GM11168 (cell line): Measurements from ENCODE around the gene HSPA5.
"Not testable (repeated sequence)": the region's sequence is repeated elsewhere in the genome, so short reads cannot be mapped to it uniquely, and the experiment has no call there.

ENCODE experiments used
- in situ Hi-C: fragments of 300-500 bp; cut with MboI; formaldehyde crosslinking; loops from one replicate; pipeline ENCODE4 v1.12.0; 2022; ENCODE audit warnings: low sequenced_read_pairs; ENCODE audit not compliant: unreplicated experiment

The HSPA5 gene

DNA sequence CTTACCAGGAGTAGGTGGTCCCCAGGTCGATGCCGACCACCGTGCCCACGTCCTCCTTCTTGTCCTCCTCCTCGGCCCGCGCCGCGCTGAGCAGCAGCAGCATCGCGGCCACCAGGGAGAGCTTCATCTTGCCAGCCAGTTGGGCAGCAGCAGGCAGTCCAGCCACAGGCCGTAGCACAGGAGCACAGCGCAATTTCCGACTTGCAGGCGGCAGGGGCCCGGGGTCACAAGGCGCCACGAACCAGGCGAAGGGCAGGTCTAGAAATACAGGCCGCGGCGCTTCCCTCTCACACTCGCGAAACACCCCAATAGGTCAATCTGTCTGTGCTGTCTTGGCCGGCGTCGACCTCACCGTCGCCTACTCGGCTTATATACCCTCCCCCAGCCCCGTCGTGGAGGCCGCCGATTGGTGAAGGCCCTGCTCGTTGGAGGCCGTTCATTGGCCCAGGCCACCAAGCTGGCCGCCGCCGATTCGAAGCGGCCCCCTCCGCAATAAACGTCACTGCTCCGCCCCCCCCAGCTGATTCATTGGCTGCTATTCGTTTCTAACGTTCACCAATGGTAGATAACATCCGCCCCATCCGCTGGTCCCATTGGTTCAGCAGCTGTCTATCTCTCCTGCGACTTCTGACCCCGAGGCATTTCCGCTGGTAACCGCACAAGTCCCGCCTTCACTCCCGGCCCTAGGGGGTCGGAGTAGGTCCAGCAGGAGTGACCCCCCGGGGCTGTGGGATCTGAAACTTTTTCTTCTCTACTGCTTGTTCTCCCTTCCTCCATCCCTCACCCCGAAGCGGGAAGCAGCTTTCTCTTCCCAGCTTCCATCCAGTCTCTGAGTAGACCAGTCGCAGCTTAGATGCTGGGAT is at the start of gene HSPA5:
Gene HSPA5 (minus strand): TSS at position 344 of the 863 bp plus-strand sequence. CDS start 217 bp downstream, at position 127.
- in situ Hi-C loops = no loop called here

DNA sequence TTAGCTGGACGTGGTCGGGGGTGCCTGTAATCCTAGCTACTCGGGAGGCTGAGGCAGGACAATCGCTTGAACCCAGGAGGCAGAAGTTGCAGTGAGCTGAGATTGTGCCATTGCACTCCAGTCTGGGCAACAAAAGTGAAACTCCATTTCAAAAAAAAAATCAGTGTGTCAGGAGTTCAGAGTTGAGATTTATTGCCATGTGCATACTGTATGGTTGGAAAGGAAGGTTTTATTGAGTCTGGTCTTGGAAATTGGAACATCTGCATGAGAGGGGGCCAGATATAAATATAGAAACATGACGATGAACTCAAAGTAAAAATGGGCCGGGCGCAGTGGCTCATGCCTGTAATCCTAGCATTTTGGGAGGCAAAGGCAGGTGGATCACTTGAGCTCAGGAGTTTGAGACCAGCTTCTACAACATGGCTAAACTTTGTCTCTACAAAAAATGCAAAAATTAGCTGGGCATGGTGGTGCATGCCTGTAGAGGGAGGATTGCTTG is 45.8 kb upstream of the HSPA5 start:
- in situ Hi-C loops = not testable (repeated sequence)

DNA sequence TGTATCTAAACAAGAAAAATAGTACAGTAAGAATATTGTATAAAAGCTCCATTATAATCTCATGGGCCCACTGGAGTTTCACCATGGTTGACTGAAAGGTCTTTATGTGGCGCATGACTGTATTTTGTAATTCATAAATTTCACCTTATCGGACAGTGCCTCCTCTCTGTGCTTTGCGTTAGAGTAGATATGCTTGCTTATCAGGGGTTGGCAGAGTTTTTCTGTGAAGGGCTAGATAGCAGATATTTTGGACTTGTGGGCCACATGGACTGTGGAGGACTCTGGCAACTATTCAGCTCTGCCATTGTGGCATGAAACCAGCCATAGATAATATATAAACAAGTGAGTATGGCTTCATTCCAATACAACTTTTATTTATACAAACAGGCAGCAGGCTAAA is 43.7 kb upstream of the HSPA5 start:
- in situ Hi-C loops = no loop called here

DNA sequence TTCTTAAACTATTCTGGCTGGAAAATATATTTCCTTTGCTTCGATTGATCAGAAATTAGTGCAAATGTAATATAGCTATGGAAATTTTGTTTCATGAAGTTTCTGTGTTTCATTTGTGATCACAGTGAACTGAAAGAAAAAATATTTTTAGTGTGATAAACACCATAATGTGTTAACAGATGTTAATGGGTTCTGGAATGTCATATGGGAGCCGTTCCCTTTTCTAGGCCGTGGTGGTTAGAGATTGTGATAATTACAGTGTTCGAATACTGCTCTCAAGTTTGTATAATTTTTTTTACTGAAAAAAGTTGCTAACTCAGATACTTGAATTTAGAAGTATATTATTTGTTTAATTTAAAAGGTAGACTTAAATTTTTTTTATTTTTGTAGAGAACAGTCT is 39.8 kb upstream of the HSPA5 start:
- in situ Hi-C loops = no loop called here

DNA sequence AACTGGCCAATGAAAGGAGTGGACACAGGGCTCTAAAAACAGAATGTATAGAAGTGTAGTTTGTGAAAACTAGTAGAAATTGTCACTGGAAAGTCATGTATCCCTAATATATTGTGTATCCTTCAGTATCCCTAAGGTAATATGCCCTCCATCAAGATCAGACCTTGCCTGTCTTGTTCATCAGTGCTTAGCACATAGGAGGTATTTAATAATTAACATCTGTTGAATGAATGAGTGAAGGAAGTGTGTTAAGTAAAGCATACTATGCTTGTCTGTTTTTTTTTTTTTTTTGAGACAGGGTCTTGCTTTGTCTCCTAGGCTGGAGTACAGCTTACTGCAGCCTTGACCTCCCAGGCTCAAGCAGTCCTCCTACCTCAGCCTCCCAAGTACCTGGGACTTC is 36.3 kb upstream of the HSPA5 start:
- in situ Hi-C loops = no loop called here

DNA sequence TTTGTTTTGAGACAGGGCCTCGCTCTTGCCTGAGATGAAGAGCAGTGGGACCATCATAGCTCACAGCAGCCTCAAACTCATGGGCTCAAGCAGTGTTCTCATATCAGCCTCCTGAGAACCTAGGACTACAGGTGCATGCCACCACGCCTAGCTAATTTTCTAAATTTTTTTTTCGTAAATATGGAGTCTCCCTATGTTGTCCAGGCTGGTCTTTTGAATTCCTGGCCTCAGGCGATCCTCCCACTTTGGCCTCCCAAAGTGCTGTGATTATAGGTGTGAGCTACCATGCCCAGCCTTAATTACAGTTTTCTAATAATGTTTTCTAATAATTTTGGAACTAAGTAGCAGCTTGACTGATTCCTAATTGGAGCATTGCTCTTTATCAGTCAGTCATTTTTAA is 35.6 kb upstream of the HSPA5 start:
- in situ Hi-C loops = no loop called here

DNA sequence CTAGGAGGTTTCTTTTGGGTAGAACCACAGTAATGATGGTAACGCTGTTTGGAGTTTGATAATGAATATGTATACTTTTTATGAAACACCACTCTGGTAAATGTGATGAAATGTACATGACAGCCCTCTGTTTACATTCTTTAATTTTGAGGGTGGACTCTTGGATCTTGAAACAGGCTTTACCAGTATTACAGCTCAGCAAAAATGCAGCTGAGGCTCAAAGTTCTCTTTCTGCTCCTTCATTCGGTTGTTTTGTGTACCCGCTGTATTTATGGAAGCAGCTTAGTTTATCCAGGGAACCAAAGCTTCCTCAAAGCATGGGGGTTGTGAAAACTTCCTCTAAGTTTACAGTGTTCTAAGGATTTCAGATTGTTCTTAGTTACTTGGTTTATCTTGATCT is 31.6 kb upstream of the HSPA5 start:
- in situ Hi-C loops = no loop called here

DNA sequence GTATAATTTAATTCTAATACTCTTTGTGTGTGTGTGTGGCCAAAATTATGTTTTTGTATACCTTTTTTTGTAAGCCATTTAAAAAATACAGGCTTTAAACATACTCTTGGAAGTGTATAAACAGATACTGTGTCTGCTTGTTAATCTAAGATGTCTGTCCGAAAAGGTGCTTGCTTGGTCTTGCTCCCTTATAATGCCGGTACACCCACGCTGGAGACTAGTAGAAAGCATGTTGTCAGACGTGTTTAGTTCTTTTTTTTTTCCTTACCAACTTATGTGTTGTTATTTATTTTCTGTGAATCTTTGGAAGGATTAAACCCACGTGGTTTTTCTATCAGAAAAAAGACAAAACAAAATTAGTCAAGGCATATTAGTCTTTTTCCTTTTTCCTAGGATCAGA is 29.9 kb upstream of the HSPA5 start:
- in situ Hi-C loops = no loop called here

DNA sequence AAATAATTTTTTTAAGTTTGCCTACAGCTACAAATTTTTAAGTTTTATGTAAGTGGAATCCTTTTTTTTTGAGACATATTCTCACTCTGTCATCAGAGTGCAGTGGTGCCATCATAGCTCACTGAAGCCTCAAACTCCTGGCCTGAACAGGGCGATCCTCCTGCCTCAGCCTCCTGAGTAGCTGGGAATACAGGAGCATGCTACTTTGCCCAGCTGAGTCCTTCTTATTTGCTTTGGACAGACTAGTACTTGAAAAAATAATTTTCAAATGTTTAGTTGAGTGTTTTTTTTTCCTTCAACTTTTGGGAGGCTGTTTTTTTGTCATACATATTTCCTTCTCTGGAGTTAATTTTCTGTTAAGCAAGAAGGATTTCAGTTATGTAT is 27.9 kb upstream of the HSPA5 start:
- in situ Hi-C loops = no loop called here

DNA sequence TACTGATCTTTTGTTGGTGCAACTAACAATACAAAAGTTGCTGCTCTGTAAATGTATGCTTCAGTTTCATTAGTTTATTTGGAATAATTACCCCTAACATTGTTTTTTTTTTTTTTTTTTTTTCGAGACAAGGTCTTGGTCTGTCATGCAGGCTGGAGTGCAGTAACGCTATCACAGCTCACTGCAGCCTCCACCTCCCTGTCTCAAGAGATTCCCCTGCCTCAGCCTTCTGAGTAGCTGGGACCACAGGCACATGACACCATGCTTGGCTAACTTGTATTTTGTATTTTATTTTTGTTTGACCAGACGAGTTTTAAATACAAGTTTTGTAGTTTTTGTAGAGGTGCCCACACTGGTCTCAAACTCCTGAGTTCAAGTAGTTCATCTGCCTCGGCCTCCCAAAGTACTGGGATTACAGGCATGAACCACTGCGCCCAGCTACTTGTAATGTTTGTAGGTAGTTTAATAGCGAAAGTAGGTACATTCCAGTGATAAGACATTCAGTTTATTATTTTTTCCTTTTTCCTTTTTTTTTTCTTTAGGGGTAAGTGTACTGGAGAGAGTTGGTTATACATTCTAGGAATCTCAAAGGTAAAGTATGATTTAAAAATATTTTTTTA is 27.4 kb upstream of the HSPA5 start:
- in situ Hi-C loops = no loop called here

DNA sequence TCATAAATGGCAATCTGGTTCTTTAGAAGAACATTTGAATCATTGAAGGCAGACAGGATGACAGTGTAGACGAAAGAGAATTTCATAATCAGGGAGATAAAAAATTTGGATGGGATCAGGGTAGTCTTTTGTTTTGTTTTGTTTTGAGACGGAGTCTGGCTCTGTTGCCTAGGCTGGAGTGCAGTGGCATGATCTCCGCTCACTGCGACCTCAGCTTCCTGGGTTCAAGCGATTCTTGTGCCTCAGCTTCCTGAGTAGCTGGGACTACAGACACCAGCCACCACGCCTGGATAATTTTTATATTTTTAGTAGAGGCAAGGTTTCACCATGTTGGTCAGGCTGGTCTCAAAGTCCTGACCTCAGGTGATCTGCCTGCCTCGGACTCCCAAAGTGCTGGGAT is 22.9 kb upstream of the HSPA5 start:
- in situ Hi-C loops = not testable (repeated sequence)

DNA sequence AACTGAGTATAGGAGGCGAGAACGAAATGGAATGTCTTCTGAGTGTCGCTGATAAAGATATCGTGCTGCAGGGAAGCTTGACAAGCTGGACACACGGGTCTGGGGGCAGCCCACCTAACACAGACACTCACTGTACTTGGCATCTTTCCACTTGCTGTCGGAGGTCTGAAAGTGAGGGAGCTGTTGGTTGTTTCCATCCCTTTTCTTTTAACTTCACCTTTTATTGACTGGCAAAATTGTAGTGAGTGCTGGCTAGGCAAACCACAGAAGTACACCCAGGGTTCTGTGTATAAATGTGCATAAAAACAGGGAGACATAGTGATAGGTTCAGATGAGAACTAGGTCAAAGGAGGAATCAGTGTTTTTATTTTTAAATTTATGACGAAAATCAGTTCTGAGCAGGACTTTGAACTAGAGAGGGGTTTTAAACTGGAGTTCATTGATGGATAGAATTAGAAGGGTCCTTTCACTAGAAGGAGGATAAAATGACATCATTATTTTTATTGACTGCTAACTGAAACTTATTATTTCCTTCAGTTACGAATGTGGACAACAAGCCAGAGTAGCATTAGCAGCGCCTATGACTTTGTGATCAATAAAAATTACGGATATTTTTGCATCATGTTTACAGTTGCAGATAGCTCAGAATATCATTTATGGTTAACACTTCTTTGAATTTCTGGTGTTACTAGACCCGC is 21.3 kb upstream of the HSPA5 start:
- in situ Hi-C loops = no loop called here

DNA sequence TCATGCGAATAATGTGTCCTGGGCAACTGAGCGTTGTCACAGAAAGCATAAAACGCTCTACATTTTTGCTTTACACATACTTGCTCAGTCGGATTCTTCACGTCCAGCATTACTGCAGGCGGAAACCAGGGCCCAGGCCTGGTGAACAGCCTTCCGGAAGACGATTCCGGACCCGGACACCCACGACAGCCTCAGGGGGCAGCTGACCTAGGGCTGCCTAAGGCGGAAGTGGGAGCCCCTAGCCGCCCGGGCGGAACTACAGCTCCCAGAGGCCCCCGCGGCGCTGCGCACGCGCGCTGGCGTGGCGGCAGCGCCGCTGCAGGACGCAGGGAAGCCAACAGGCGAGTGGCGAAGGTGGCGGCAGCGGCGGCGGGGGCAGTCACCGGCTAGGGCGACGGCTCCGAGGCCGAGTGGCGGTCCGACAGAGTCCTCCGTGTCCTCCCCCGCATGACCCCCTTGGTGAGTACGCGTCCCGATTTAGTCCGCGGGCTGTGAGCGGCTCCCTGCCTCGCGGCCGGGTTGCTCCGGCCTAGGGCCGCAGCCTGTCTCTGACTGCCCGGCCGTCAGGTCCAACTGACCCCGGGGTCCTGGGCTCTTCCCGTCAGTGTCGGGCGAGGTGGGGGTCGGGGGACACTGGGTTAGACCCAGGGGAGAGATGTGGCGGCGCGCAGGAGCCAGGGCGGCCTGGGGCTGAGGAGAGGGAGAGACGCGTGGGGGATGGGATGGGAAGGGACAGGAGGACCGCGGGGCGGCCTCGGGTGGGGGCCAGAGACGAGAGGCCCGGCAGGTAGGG is 20.6 kb upstream of the HSPA5 start, which contains the start of gene GAPVD1:
Gene GAPVD1 (plus strand): TSS at position 326 of the 793 bp plus-strand sequence. CDS start 37,096 bp downstream, outside the sequence.
- in situ Hi-C loops = no loop called here

DNA sequence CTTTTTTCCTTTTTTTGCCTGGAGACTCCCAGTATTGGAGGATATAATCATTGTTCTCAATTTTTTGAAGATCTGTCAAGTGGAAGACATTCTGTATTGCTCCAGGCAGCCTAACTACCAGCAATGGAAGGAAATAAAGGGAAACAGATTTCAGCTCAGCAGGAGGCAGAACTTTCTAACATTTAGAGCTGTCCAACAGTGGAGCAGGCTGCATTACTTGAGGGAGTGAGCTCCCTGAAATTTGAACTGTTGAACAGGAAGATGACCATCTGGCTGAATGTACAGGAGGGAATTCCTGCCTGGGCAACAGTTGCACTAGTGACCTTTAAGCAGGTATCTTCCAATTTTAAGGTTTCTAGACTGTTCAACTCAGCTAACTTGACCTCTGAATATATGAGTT is 19.4 kb upstream of the HSPA5 start:
- in situ Hi-C loops = no loop called here

DNA sequence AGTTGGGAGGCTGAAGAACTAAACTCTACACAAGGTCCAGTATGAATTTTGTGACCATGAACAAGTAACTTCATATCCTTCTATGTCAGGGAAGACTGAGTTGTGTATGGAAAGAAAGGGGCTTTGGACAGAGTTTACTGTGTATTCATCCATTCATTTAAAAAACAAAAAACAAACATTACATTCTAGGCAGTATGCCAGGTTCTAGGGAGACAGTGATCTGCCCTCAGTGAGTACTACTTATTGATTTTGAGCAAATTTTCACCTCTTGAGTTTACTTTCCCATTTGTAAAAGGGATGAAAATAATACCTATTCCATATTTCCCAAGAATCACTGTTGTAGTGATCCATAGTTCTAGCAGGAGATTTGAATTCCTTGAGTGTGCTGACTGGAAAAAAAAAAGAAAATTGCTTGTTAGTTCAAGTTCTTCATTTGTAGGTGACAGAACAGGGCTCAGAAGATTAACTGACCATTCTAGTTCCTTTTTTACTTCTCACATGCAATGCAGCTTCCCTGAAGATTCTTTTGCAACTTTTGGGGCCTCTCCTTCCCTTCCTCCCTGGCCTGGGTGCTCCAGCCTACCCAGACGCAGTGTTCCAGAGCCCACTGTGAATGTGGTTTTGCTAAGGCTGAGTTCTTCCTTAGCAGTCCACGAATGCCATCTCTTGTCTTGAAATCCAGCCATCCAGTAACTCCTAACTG is 17.8 kb upstream of the HSPA5 start:
- in situ Hi-C loops = no loop called here

DNA sequence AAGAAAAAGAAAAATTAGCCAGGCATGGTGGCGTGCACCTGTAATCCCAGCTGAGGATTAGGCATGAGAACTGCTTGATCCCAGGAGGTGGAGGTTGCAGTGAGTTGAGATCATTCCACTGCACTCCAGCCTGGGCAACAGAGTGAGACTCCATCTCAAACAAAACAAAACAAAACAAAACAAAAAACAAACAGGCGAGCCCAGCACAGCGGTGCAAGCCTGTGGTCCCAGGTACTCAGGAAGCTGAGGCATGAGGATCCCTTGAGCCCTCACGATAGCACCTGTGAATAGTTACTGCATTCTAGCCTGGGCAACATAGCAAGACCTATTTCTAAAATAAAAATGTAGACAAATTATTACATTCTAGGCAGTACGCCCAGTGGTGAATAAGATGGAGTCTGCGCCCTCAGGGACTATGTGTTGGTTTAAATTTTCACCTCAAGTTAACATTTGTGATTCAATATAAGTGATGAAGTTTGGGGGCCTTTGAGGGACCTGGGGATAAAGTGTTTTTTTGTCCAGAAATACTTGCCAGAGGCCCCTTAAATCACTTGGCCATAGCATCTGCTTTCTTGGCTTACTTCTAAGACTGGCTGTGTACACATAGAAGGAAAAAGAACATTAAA is 17.1 kb upstream of the HSPA5 start:
- in situ Hi-C loops = no loop called here

DNA sequence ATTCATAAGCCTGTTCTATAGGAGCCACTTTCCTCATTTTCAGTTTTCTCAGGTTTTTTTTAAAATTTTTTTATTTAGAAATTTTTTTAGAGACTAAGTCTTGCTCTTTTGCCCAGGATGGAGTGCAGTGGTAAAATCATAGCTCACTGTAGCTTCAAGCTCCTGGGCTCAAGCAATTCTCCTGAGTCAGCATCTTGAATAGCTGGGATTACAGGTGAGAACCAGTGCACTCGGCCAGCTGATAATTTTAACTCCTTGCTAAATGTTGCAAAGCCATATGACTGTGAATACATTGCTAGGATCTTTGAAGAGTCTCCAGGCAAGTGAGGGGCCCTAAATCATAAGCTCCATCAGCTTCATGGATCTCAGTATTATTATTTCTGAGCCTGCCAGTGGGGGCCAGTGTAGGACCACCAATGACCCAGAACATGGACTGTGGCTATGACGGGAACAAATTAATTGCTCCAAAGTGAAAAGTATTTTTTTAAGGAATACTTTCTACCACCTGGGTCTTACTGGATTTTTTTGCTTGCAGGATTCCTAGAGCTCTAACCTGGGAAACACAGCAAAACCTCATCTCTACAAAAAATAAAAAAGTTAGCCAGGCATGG is 14.7 kb upstream of the HSPA5 start:
- in situ Hi-C loops = no loop called here

DNA sequence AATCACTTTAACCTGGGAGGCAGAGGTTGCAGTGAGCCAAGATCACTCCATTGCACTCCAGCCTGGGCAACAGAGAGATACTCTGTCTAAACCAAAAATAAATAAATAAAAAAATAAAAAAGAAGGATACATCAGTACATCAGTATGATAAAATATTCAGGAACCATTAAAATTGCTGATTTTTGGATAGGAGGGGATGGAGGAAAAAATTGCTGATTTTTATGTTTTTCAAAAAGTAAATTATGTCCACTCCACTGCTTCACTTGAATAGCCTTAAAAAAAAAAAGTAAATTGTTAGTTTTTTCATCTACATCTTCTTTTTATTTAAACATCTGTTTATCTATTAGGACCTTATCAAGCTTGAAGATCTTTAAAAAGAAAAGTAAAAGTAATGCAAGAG is 13.1 kb upstream of the HSPA5 start:
- in situ Hi-C loops = no loop called here

DNA sequence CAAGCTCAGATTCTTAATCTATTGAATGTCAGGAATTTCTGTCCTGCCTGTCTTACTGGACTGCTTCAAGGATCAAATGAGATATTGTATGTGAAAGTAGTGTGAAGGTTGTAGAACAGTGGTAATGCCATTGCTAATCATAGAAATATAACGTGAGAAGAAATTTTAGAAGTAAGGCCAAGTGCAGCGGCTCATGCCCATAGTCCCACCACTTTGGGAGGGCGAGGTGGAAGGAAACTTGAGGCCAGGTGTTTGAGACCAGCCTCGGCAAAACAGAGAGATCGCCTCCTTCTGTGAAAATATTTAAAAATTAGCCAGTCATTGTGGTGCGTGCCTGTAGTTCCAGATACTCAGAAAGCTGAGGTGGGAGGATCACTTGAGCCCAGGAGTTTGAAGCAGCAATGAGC is 5.1 kb upstream of the HSPA5 start:
- in situ Hi-C loops = no loop called here
